ENCODE data around the gene RAB3GAP2. TPM values are rescaled to one million over a fixed set of nuclear protein-coding genes. Genes with fewer than 3 reads are reported as not detected.
A peak's percentile ranks its signal among the peaks of the same experiment; 100 is the strongest.
"Not testable (repeated sequence)": the region's sequence is repeated elsewhere in the genome, so short reads cannot be mapped to it uniquely, and the experiment has no call there.

Gene RAB3GAP2
- total and polyA plus RNA-seq, 2 donors = 9.8 to 50.1 TPM

DNA sequence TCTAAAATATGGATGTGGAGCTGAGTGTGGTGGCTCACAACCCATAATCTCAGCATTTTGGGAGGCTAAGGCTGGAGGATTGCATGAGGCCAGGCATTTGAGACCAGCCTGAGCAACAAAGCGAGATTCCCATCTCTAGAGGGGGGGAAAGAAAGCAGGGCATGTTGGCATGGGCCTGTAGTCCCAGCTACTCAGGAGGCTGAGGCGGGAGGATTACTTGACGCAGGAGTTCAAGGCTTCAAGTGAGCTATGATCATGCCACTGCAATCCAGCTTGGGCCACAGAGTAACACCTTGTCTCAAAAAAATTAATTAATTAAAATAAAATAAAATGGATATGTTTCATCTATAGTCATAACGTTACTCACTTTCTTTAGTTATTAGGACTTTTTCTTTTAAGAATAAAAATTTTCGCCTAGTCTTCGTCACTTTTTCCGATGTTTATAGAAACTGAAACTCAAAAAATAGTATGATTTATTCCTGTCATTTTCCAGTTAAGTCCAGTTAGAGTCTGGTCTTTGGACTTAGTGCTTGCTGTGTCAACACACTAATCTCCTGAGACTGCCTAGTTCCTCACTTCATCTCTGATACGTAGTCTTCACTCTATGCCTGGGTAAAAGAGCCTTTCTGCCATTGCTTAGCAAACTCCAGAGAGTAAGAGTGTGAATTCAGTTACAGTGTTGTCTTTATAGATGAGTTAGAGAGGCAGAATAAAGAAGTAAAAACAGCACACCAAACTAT lies 150.3 kb downstream of the RAB3GAP2 start:
- Histone ChIP-seq H3K4me1 (ENCODE audit: insufficient read depth) (no peaks in the 10 kb centered on the region), H3K36me3 (ENCODE audit: insufficient read depth) (no peaks in the 10 kb centered on the region), H3K27ac (ENCODE audit: low read depth) (no peak overlapping the region), H3K4me3 (ENCODE audit: low read depth, low read length) (no peak overlapping the region)
- DNase-seq (ENCODE audit: extremely low spot score) = no peak
- 91% methylated on average over 8 of the region's 8 CpGs for WGBS

GRCh38 chr1:220119043-220119512 lies 153.2 kb downstream of the RAB3GAP2 start:
- H3K4me1 ChIP-seq (ENCODE audit: insufficient read depth) = no peaks in the 10 kb centered on the region
- no peak for DNase-seq (ENCODE audit: extremely low spot score)
- no peak overlapping the region for H3K4me3 ChIP-seq (ENCODE audit: low read depth, low read length)
- no peaks in the 10 kb centered on the region for H3K36me3 ChIP-seq (ENCODE audit: insufficient read depth)
- no peak overlapping the region for H3K27ac ChIP-seq (ENCODE audit: low read depth)
- WGBS = 66% methylated on average over 6 of the region's 6 CpGs

DNA sequence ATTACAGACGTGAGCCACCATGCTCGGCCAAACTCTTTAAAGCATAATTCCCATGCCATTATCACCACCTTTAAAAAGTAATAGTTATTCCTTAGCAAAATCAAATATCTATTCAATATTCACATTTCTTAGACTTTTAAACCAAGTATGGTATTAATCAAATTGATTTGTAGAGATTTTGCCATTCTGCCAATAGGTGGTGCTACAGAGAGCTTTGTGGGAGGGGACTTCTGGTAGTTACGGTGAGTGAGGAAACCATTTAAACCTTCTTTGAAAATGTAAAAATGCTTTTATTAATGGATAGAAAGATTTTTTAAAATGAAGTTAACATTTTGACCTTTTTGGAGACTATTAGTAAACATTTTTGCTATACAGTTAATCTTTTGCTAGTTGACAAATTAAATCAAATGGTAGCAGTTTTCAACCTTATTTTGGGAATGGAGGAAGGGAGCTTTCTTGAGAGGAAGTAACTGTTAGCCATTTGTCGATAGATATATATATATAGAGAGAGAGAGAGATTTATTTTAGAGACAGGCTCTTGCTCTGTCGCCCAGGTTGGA lies 159.0 kb downstream of the RAB3GAP2 start:
- WGBS = 90% methylated on average over 5 of the region's 5 CpGs
- H3K36me3 ChIP-seq (ENCODE audit: insufficient read depth) = peaks cover 6% of the 10 kb centered on the region

GRCh38 chr1:220112600-220112999 lies 159.7 kb downstream of the RAB3GAP2 start:
- H3K36me3 ChIP-seq (ENCODE audit: insufficient read depth); DNase-seq (ENCODE audit: extremely low spot score); H3K27ac ChIP-seq (ENCODE audit: low read depth); H3K4me3 ChIP-seq (ENCODE audit: low read depth, low read length); H3K4me1 ChIP-seq (ENCODE audit: insufficient read depth): not testable (repeated sequence)
- 98% methylated on average over 4 of the region's 4 CpGs for WGBS

More for the DNA sequence above, 159.0 kb downstream of the RAB3GAP2 start:
- no peak overlapping the region for H3K4me3 ChIP-seq (ENCODE audit: low read depth, low read length)
- H3K27ac ChIP-seq (ENCODE audit: low read depth) = no peak overlapping the region
- H3K4me1 ChIP-seq (ENCODE audit: insufficient read depth) = no peaks in the 10 kb centered on the region
- DNase-seq (ENCODE audit: extremely low spot score) = no peak

DNA sequence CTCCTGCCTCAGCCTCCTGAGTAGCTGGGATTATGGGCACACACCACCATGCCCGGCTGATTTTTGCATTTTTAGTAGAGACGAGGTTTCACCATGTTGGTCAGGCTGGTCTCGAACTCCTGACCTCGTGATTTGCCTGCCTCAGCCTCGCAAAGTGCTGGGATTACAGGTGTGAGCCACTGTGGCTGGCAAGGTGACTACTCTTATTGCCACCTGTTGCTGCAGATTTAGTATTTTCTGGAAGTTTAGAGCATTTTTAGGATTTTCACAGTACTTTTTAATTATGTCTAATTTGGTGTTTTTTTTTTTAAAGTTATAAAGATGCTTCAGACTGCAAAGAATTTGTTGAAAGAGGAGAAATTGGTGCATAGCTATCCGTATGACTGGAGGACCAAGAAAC lies 161.8 kb downstream of the RAB3GAP2 start:
- H3K27ac ChIP-seq (ENCODE audit: low read depth); H3K4me3 ChIP-seq (ENCODE audit: low read depth, low read length); H3K4me1 ChIP-seq (ENCODE audit: insufficient read depth); DNase-seq (ENCODE audit: extremely low spot score): not testable (repeated sequence)
- 95% methylated on average over 6 of the region's 6 CpGs for WGBS
- H3K36me3 ChIP-seq (ENCODE audit: insufficient read depth) = peaks cover 11% of the 10 kb centered on the region

DNA sequence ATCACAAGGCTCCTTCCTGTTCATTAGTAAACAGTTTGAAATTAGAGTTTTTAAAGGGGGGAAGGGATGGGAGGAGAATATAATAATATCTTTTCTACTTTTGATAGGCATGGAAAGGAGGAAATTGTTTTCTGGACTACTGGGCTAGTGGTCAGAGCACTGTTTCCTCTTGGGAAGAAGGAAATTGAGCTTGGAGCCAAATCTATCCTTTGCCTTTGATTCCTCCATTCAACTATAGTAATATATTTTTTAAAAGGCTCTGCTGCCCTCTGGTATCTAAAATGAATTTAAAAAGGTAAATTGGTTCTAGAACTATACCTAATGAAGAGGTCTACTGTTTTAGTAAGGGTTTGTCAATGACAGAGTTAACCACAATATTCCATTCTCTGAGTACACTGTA lies 172.4 kb downstream of the RAB3GAP2 start:
- H3K4me3 ChIP-seq (ENCODE audit: low read depth, low read length) = no peak overlapping the region

More for the DNA sequence above, 172.4 kb downstream of the RAB3GAP2 start:
- Histone ChIP-seq H3K36me3 (ENCODE audit: insufficient read depth) (peaks cover 5% of the 10 kb centered on the region), H3K4me1 (ENCODE audit: insufficient read depth) (no peaks in the 10 kb centered on the region), H3K27ac (ENCODE audit: low read depth) (no peak overlapping the region)
- no peak for DNase-seq (ENCODE audit: extremely low spot score)

Small RNA genes within 50 kb of the gene (small RNA-seq; reads per million reads assigned to genes)
- gene MIR194-1 (0.65 reads per million, percentile 60 among the genes with 10 or more reads in this experiment), gene MIR215 (15.3 reads per million, percentile 95 among the genes with 10 or more reads in this experiment), gene MIR664A (not detected), gene SNORA36B (0.47 reads per million, percentile 43 among the genes with 10 or more reads in this experiment)

Other genes starting within 250 kb of the RAB3GAP2 start
- 112 TPM for gene EPRS1, start 225.9 kb downstream of the RAB3GAP2 start, total RNA-seq
- 33.7 TPM for gene EPRS1, start 225.9 kb downstream of the RAB3GAP2 start, polyA plus RNA-seq
- 24.3 TPM for gene BPNT1, start 182.7 kb downstream of the RAB3GAP2 start, total RNA-seq
- gene BPNT1, start 182.7 kb downstream of the RAB3GAP2 start, polyA plus RNA-seq = 16.5 TPM
- 71.1 TPM for gene IARS2, start 178.3 kb downstream of the RAB3GAP2 start, total RNA-seq
- gene IARS2, start 178.3 kb downstream of the RAB3GAP2 start, polyA plus RNA-seq = 50.3 TPM